H9 (cell line): ENCODE results near the gene UPB1. TPM values are rescaled to one million over a fixed set of nuclear protein-coding genes. Genes with fewer than 3 reads are reported as not detected.
A peak's percentile ranks its signal among the peaks of the same experiment; 100 is the strongest.

Experiments used
- DNase-seq: peaks from one replicate; pipeline ENCODE4 v3.0.0-alpha.2; 2017
- H2AFZ ChIP-seq: one replicate; pipeline ENCODE4 v1.6.1; 2013; ENCODE audit warnings: mild to moderate bottlenecking, low read length, control low read depth, moderate library complexity
- H2AK5ac ChIP-seq: 2 replicates; pipeline ENCODE4 v1.6.1; 2013; ENCODE audit warnings: low read length, control low read depth, mixed read lengths; ENCODE audit not compliant: insufficient read length
- H2BK120ac ChIP-seq: one replicate; pipeline ENCODE4 v1.6.1; 2013; ENCODE audit warnings: low read depth, mild to moderate bottlenecking, low read length, control low read depth, inconsistent platforms; ENCODE audit not compliant: poor library complexity, severe bottlenecking
- H2BK12ac ChIP-seq: 2 replicates; pipeline ENCODE4 v1.6.1; 2013; ENCODE audit warnings: low read length, control low read depth, mixed read lengths, low read depth; ENCODE audit not compliant: insufficient read length
- H2BK15ac ChIP-seq: 2 replicates; pipeline ENCODE4 v1.6.1; 2013; ENCODE audit warnings: low read depth, low read length, control low read depth
- H2BK20ac ChIP-seq: one replicate; pipeline ENCODE4 v1.6.1; 2013; ENCODE audit warnings: low read depth, mild to moderate bottlenecking, low read length, control low read depth, inconsistent platforms; ENCODE audit not compliant: poor library complexity, severe bottlenecking
- H2BK5ac ChIP-seq: 2 replicates; pipeline ENCODE4 v1.6.1; 2013; ENCODE audit warnings: low read length, control low read depth, mixed read lengths; ENCODE audit not compliant: insufficient read length
- H3K14ac ChIP-seq: 2 replicates; pipeline ENCODE4 v1.6.1; 2013; ENCODE audit warnings: low read length, control low read depth; ENCODE audit not compliant: insufficient read depth
- H3K18ac ChIP-seq: 2 replicates; pipeline ENCODE4 v1.6.1; 2013; ENCODE audit warnings: low read depth, mild to moderate bottlenecking, mixed read lengths, low read length, control low read depth; ENCODE audit not compliant: insufficient read length
- H3K23ac ChIP-seq: 2 replicates; pipeline ENCODE4 v1.6.1; 2013; ENCODE audit warnings: low read length, control low read depth, mixed read lengths, low read depth; ENCODE audit not compliant: insufficient read length
- H3K23me2 ChIP-seq: 2 replicates; pipeline ENCODE4 v1.6.1; 2013; ENCODE audit warnings: low read depth, mild to moderate bottlenecking, mixed read lengths, low read length, control low read depth; ENCODE audit not compliant: insufficient read length, poor library complexity, severe bottlenecking
- H3K27ac ChIP-seq: 2 replicates; pipeline ENCODE4 v1.5.1; 2013; ENCODE audit warnings: low read length, control low read depth, mixed read lengths, low read depth; ENCODE audit not compliant: insufficient read length
- H3K27me3 ChIP-seq: 2 replicates; pipeline ENCODE4 v1.6.1; 2013; ENCODE audit warnings: low read length, control low read depth, inconsistent platforms; ENCODE audit not compliant: insufficient read depth
- H3K4ac ChIP-seq: 2 replicates; pipeline ENCODE4 v1.6.1; 2013; ENCODE audit warnings: low read depth, mild to moderate bottlenecking, control low read depth, inconsistent platforms, low read length, moderate library complexity
- H3K4me1 ChIP-seq: 2 replicates; pipeline ENCODE4 v1.6.1; 2013; ENCODE audit warnings: low read length, control low read depth, inconsistent platforms; ENCODE audit not compliant: insufficient read depth
- H3K4me2 ChIP-seq: 2 replicates; pipeline ENCODE4 v1.6.1; 2013; ENCODE audit warnings: low read length, control low read depth, mixed read lengths; ENCODE audit not compliant: insufficient read length, insufficient read depth
- H3K56ac ChIP-seq: 2 replicates; pipeline ENCODE4 v1.6.1; 2013; ENCODE audit warnings: low read depth, mild to moderate bottlenecking, mixed read lengths, low read length, control low read depth; ENCODE audit not compliant: insufficient read length
- H3K79me1 ChIP-seq: 2 replicates; pipeline ENCODE4 v1.6.1; 2013; ENCODE audit warnings: low read depth, mild to moderate bottlenecking, moderate library complexity, low read length, control low read depth, inconsistent platforms; ENCODE audit not compliant: insufficient read depth, poor library complexity, severe bottlenecking
- H3K79me2 ChIP-seq: 2 replicates; pipeline ENCODE4 v1.6.1; 2013; ENCODE audit warnings: low read length, control low read depth, inconsistent platforms; ENCODE audit not compliant: insufficient read depth
- H3K9ac ChIP-seq: 2 replicates; pipeline ENCODE4 v1.6.1; 2013; ENCODE audit warnings: low read length, control low read depth, mixed read lengths; ENCODE audit not compliant: insufficient read length; ENCODE audit errors: extremely low read depth
- H3K9me3 ChIP-seq: one replicate; pipeline ENCODE4 v1.6.1; 2013; ENCODE audit warnings: low read depth, low read length, inconsistent platforms; ENCODE audit not compliant: control insufficient read depth
- H3T11ph ChIP-seq: one replicate; pipeline ENCODE4 v1.6.1; 2013; ENCODE audit warnings: mild to moderate bottlenecking, low read length, control low read depth, inconsistent platforms
- H4K20me1 ChIP-seq: one replicate; pipeline ENCODE4 v1.6.1; 2013; ENCODE audit not compliant: control insufficient read depth, insufficient read length, insufficient read depth
- H4K5ac ChIP-seq: 2 replicates; pipeline ENCODE4 v1.6.1; 2013; ENCODE audit warnings: low read depth, mild to moderate bottlenecking, mixed read lengths, low read length, control low read depth; ENCODE audit not compliant: insufficient read length
- H4K8ac ChIP-seq: replicated peaks from 2 replicates; pipeline ENCODE4 v1.6.1; 2013; ENCODE audit warnings: low read length, control low read depth, mixed read lengths, low read depth; ENCODE audit not compliant: insufficient read length
- H4K91ac ChIP-seq: 2 replicates; pipeline ENCODE4 v1.6.1; 2013; ENCODE audit warnings: low read depth, mild to moderate bottlenecking, moderate library complexity, mixed read lengths, low read length, control low read depth; ENCODE audit not compliant: insufficient read length
- H3K27ac Mint-ChIP-seq, 3 experiments: 2 replicates in 2 of 3; 3 replicates in 1 of 3; pipeline ENCODE4 v1.8.0; 2020 to 2021; ENCODE audit warnings: mixed read lengths in 3 of 3, mild to moderate bottlenecking in 1 of 3, moderate library complexity in 1 of 3
- H3K27me3 Mint-ChIP-seq: 2 replicates; pipeline ENCODE4 v1.8.0; 2021; ENCODE audit warnings: low read depth, mild to moderate bottlenecking, moderate library complexity, mixed read lengths
- H3K36me3 Mint-ChIP-seq, 3 experiments: 2 replicates in 2 of 3; 3 replicates in 1 of 3; pipeline ENCODE4 v1.8.0; 2020 to 2021; ENCODE audit warnings: low read depth in 3 of 3, mixed read lengths in 3 of 3; ENCODE audit not compliant: insufficient read depth in 1 of 3
- H3K4me1 Mint-ChIP-seq, 2 experiments: 2 replicates each; pipeline ENCODE4 v1.8.0; 2020; ENCODE audit warnings: mixed read lengths in 2 of 2
- H3K4me3 Mint-ChIP-seq, 2 experiments: 2 replicates in 1 of 2; 3 replicates in 1 of 2; pipeline ENCODE4 v1.8.0; 2020 to 2021; ENCODE audit warnings: mild to moderate bottlenecking in 2 of 2, mixed read lengths in 2 of 2, moderate library complexity in 1 of 2
- H3K9me3 Mint-ChIP-seq, 2 experiments: 2 replicates in 1 of 2; 3 replicates in 1 of 2; pipeline ENCODE4 v1.8.0; 2020; ENCODE audit warnings: mild to moderate bottlenecking in 2 of 2, mixed read lengths in 2 of 2, moderate library complexity in 1 of 2
- WGBS: extraction: QIAGEN DNeasy Blood & Tissue Kit; methylation state at CpG from one replicate; pipeline ENCODE4 v1.1.7; 2013; ENCODE audit warnings: missing lambda C conversion rate, low lambda C conversion rate, mixed read lengths; ENCODE audit not compliant: insufficient read length; ENCODE audit errors: extremely low coverage; 5-methylcytosine and 5-hydroxymethylcytosine counted together
- total RNA-seq: library from RNA; stranded (reverse); gene quantifications from 2 replicates; pipeline ENCODE4 v1.2.1, GENCODE V29; 2021
- TF ChIP-seq, protein P1 (sequence below): fragments of 200-600 bp; sonication (generic); conservative IDR thresholded peaks from 3 replicates; pipeline ENCODE4 v1.8.0; 2021; ENCODE audit warnings: antibody characterized with exemption, mild to moderate bottlenecking

Gene UPB1
- total RNA-seq, 1 experiment from 2014 or later = not detected

DNA sequence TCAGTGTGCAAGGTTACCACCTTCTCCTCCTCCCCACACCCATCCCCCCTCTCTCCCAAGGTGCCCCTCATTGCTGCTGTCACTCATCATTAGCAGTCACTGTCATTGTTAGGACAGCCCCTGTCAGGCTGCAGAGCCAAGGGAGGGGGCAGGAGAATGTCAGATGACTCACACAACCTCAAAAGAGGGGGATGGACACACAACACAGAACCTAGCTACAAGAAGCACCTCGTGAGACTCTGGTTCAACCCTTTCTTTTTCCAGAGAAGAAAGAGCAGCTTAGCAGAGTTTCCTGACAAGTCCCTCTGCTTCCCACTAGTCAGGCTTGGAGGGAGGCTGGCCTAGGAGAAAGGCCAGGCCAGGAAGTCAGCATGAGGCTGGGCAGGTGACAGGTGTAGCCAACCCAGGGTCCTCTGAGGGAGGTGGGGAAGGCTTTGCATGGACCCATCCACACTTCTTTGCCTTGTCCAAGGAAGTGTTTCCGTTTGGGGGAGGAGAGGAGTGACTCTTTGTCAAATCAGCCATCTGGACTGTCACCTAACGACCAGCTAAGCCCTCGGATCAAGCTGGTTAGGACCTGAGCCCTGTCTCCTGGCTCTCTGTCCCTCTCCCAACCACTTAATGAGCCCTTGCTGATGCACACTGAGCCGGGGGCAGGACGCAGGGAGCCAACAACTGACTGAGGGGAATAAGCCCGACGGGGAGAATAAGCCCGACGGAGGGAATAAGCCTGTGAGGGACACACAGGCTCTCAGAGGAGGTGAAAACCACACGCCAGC lies 49.5 kb upstream of the UPB1 start:
- no peak overlapping the region for H2BK120ac ChIP-seq
- H3K4me1 ChIP-seq = 0 out of 2 replicates have a peak, but pooled peaks cover 2% of the 10 kb centered on the region
- H3K9me3 ChIP-seq = no peaks in the 10 kb centered on the region
- TF ChIP-seq, protein P1, sequence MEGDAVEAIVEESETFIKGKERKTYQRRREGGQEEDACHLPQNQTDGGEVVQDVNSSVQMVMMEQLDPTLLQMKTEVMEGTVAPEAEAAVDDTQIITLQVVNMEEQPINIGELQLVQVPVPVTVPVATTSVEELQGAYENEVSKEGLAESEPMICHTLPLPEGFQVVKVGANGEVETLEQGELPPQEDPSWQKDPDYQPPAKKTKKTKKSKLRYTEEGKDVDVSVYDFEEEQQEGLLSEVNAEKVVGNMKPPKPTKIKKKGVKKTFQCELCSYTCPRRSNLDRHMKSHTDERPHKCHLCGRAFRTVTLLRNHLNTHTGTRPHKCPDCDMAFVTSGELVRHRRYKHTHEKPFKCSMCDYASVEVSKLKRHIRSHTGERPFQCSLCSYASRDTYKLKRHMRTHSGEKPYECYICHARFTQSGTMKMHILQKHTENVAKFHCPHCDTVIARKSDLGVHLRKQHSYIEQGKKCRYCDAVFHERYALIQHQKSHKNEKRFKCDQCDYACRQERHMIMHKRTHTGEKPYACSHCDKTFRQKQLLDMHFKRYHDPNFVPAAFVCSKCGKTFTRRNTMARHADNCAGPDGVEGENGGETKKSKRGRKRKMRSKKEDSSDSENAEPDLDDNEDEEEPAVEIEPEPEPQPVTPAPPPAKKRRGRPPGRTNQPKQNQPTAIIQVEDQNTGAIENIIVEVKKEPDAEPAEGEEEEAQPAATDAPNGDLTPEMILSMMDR = no peak
- no peaks in the 10 kb centered on the region for H3K79me2 ChIP-seq
- no peak overlapping the region for H2BK15ac ChIP-seq
- no peak overlapping the region for H2AK5ac ChIP-seq
- H3T11ph ChIP-seq = no peak overlapping the region
- H3K23ac ChIP-seq = no peak overlapping the region
- Mint-ChIP-seq H3K9me3 (no peaks in the 10 kb centered on the region; a peak in 1 of 5 replicates), H3K27ac (no peak overlapping the region), H3K27me3 (no peaks in the 10 kb centered on the region; the same call in 1 of the 2 replicates), H3K4me1 (peaks cover 13 to 22% of the 10 kb centered on the region in 2 experiments), H3K4me3 (no peak overlapping the region), H3K36me3 (no peaks in the 10 kb centered on the region)
- no peak overlapping the region; the same call in 1 of the 2 replicates for H3K14ac ChIP-seq
- H2AFZ ChIP-seq = no peak overlapping the region
- peaks cover 4% of the 10 kb centered on the region for H3K23me2 ChIP-seq
- H3K27ac ChIP-seq = no peak overlapping the region
- no peak overlapping the region for H2BK12ac ChIP-seq
- no peak overlapping the region for H3K4me2 ChIP-seq
- H4K8ac ChIP-seq = no peak overlapping the region
- H2BK5ac ChIP-seq = no peak overlapping the region
- no peak overlapping the region for H3K9ac ChIP-seq
- no peaks in the 10 kb centered on the region for H3K79me1 ChIP-seq
- no peak overlapping the region for H4K5ac ChIP-seq
- H3K56ac ChIP-seq = no peak overlapping the region
- no peak overlapping the region for H3K18ac ChIP-seq
- H3K4ac ChIP-seq = no peak overlapping the region
- peak; percentile 41 for DNase-seq
- no peaks in the 10 kb centered on the region for H3K27me3 ChIP-seq
- H4K20me1 ChIP-seq = no peaks in the 10 kb centered on the region
- H2BK20ac ChIP-seq = no peak overlapping the region
- H4K91ac ChIP-seq = no peak overlapping the region
- no CpG with 5 or more reads among the region's 11 CpGs for WGBS
